K562 (cell line): ENCODE measurements around the gene LSP1. TPM values are rescaled to one million over a fixed set of nuclear protein-coding genes. Genes with fewer than 3 reads are reported as not detected.

Experiments used
- ATAC-seq: fragments of 200-7000 bp; cut with Tn5 transposase; 3 replicates; pipeline ENCODE4 v1.9.1; 2020; ENCODE audit warnings: moderate library complexity
- BruUV-seq: library from RNA; stranded (reverse); fragments of 400-500 nt; replicated peaks from 2 replicates; lab custom pipeline; 2021; lab: Mats Ljungman, UMichigan
- CTCF ChIA-PET: fragments of 300-600 bp; formaldehyde crosslinking; extraction: SDS; loops from one replicate; lab custom pipeline; 2021; ENCODE audit warnings: low intra/inter-chr PET ratio; lab: Yijun Ruan, JAX
- POLR2A ChIA-PET: fragments of 300-600, 350-650 bp; sonication (Branson Sonifier 250); formaldehyde crosslinking; extraction: SDS; loops from one replicate; lab custom pipeline; 2021; ENCODE audit warnings: antibody characterized with exemption, inconsistent platforms; lab: Yijun Ruan, JAX
- DNase-seq, 4 experiments: peaks; one replicate each; pipeline versions ENCODE4 v3.0.0 to v3.0.0-alpha.2; 2011 to 2018; ENCODE audit warnings: low spot score in 3 of 4, mixed read lengths in 3 of 4; ENCODE audit errors: extremely low read depth in 1 of 4
- FAIRE-seq: peaks from 2 replicates; lab custom pipeline; 2011; peaks lifted over from hg19 to GRCh38; lab: Jason Lieb, UNC
- H2AFZ ChIP-seq: 2 replicates; pipeline ENCODE4 v1.6.0; 2011; ENCODE audit warnings: low read depth, low read length, control low read depth, inconsistent platforms
- H3K27ac ChIP-seq: fragments of 200-600 bp; 3 replicates; pipeline ENCODE4 v1.8.0; 2011; ENCODE audit warnings: low read depth, mild to moderate bottlenecking, control low read depth, inconsistent platforms, low read length, moderate library complexity, mixed read lengths; ENCODE audit errors: extremely low read depth
- H3K27me3 ChIP-seq, 2 experiments: fragments of 300-600 bp in 1 of 2; 2 replicates in 1 of 2; 3 replicates in 1 of 2; pipeline versions ENCODE4 v1.6.0 to v1.8.0; 2011; ENCODE audit warnings: inconsistent platforms in 2 of 2, low read length in 2 of 2, mild to moderate bottlenecking in 1 of 2, mixed read lengths in 1 of 2, moderate library complexity in 1 of 2; ENCODE audit not compliant: control insufficient read depth in 2 of 2, insufficient read depth in 2 of 2
- H3K36me3 ChIP-seq: fragments of 300-600 bp; 3 replicates; pipeline ENCODE4 v1.8.0; 2011; ENCODE audit warnings: mild to moderate bottlenecking, low read length, inconsistent platforms; ENCODE audit not compliant: control insufficient read depth, insufficient read depth
- H3K4me1 ChIP-seq, 2 experiments: fragments of 200-600 bp in 1 of 2; replicated peaks in 1 of 2; 2 replicates in 1 of 2; 3 replicates in 1 of 2; pipeline versions ENCODE4 v1.5.1 to v1.8.0; 2011; ENCODE audit warnings: inconsistent platforms in 2 of 2, low read length in 2 of 2, mild to moderate bottlenecking in 1 of 2, mixed read lengths in 1 of 2, moderate library complexity in 1 of 2; ENCODE audit not compliant: control insufficient read depth in 2 of 2, insufficient read depth in 2 of 2
- H3K4me2 ChIP-seq: 2 replicates; pipeline ENCODE4 v1.6.1; 2011; ENCODE audit warnings: low read length, control low read depth, inconsistent platforms, mixed read lengths; ENCODE audit not compliant: insufficient read depth
- H3K4me3 ChIP-seq: fragments of 200-600 bp; sonication (generic), shearing (Covaris generic); 2 replicates; pipeline ENCODE4 v1.5.1; 2016; ENCODE audit warnings: control low read depth, inconsistent platforms
- H3K79me2 ChIP-seq: fragments of 200-600 bp; 3 replicates; pipeline ENCODE4 v1.8.0; 2011; ENCODE audit warnings: low read length, inconsistent platforms; ENCODE audit not compliant: control insufficient read depth, insufficient read depth
- H3K9ac ChIP-seq, 2 experiments: 2 replicates each; pipeline versions ENCODE4 v1.6.0 to v1.6.1; 2011; ENCODE audit warnings: low read depth in 2 of 2, low read length in 2 of 2, control low read depth in 1 of 2, inconsistent platforms in 1 of 2, mild to moderate bottlenecking in 1 of 2, mixed read lengths in 1 of 2; ENCODE audit not compliant: insufficient read depth in 1 of 2
- H3K9me1 ChIP-seq: one replicate; pipeline ENCODE4 v1.6.0; 2011; ENCODE audit warnings: inconsistent platforms, mild to moderate bottlenecking, low read length, moderate library complexity; ENCODE audit not compliant: control insufficient read depth, insufficient read depth
- H3K9me3 ChIP-seq: replicated peaks from 2 replicates; pipeline ENCODE4 v1.5.1; 2011; ENCODE audit warnings: low read depth, low read length, inconsistent platforms; ENCODE audit not compliant: control insufficient read depth, insufficient read depth
- H4K20me1 ChIP-seq: replicated peaks from 2 replicates; pipeline ENCODE4 v1.6.1; 2011; ENCODE audit warnings: low read length, inconsistent platforms, mixed read lengths; ENCODE audit not compliant: control insufficient read depth, insufficient read depth
- ELF4 ChIP-seq: fragments of 450-650 bp; formaldehyde crosslinking; IDR thresholded peaks from 2 replicates; pipeline ENCODE4 v1.4.0; 2022; ENCODE audit warnings: missing genetic modification characterization
- PURB ChIP-seq: sonication (generic); formaldehyde crosslinking; IDR thresholded peaks from 2 replicates; pipeline ENCODE4 v1.9.0; 2021; ENCODE audit warnings: low read depth, mild to moderate bottlenecking, missing genetic modification reagents
- PYGO2 ChIP-seq: fragments of 450-650 bp; IDR thresholded peaks from 2 replicates; pipeline ENCODE4 v1.6.1; 2016; ENCODE audit warnings: mild to moderate bottlenecking, missing genetic modification characterization, moderate library complexity, missing compliant biosample characterization
- ZFP1 ChIP-seq: fragments of 450-650 bp; formaldehyde crosslinking; IDR thresholded peaks from 2 replicates; pipeline ENCODE4 v1.4.0; 2020; ENCODE audit warnings: mild to moderate bottlenecking, mixed read lengths
- WGBS: fragments of 100-300 bp; shearing (Covaris generic); methylation state at CpG from one replicate; pipeline ENCODE4 v1.1.6; 2016; ENCODE audit warnings: low coverage, mixed read lengths; ENCODE audit not compliant: insufficient coverage; ENCODE audit errors: missing lambda C conversion rate; 5-methylcytosine and 5-hydroxymethylcytosine counted together
- in situ Hi-C: fragments of 300-500 bp; cut with MboI; formaldehyde crosslinking; loops from 4 replicates; pipeline ENCODE4 v1.15.0; 2018; ENCODE audit warnings: inconsistent platforms, mixed read lengths
- intact Hi-C: fragments of 100-400 bp; cut with micrococcal nuclease; formaldehyde crosslinking; loops from 2 replicates; pipeline ENCODE4 v1.14.2; 2022
- polyA plus RNA-seq, 8 experiments: library from polyadenylated mRNA; depleted of rRNA in 4 of 8; stranded (reverse) in 5 of 8; unstranded in 3 of 8; fragments of >200 nt; fragmentation: Nextera tagmentation in 2 of 8; fragmentation: Illumina TruSeq in 1 of 8; extraction: Ambion mirVana in 2 of 8; extraction: Trizol in 1 of 8; gene quantifications; 2 replicates each; pipeline versions ENCODE4 v1.2.1 to v1.2.3, GENCODE V29; 2011 to 2014; ENCODE audit warnings: inconsistent platforms in 1 of 8, missing spikeins in 1 of 8
- total RNA-seq, 7 experiments: library from RNA; depleted of rRNA in 6 of 7; stranded (reverse); fragments of >200 nt in 6 of 7; fragmentation: Illumina TruSeq in 2 of 7; extraction: Trizol in 2 of 7; gene quantifications; 2 replicates each; pipeline versions ENCODE4 v1.2.1 to v1.2.3, GENCODE V29; 2011 to 2021; ENCODE audit warnings: low replicate concordance in 1 of 7
- TF ChIP-seq, protein P1 (sequence below): IDR thresholded peaks from 2 replicates; pipeline ENCODE4 v1.6.1; 2011; ENCODE audit not compliant: insufficient read length; ENCODE audit errors: extremely low read depth
- TF ChIP-seq, protein P2 (sequence below): sonication (generic); IDR thresholded peaks from 2 replicates; pipeline ENCODE4 v1.6.1; 2016

The LSP1 gene
- total and polyA plus RNA-seq, 9 of the 15 experiments (the other 6 are each of a cell fraction or from before 2014, with no cell fraction given), result 0.08 to 2.9 (median 0.65) TPM; not detected in 2

DNA sequence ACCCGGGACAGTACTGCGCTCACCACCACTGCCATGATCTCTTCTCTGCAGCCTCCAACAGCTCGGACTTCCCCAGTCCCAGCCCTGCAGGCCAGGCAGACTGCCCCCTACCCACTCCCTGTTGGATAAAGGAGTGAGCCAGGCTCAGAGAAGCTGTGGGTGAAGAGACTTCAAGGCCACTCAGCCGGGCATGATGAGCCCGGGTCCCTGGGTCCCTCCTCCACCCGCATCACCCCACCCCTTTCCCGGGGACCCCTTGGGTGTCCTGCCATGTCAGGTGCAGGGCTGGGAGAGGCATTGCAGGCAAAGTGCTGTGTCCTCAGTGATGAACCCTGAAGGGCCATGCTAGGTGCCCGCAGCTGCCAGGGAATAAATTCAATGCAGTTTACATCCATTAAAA lies 14.5 kb downstream of the LSP1 start:
- 0 out of 2 replicates have a peak, but pooled peaks cover 5% of the 10 kb centered on the region for H4K20me1 ChIP-seq
- no peak for ATAC-seq
- H3K9me3 ChIP-seq, result no peaks in the 10 kb centered on the region
- ChIA-PET CTCF (no interaction called here), POLR2A (no interaction called here)
- H3K36me3 ChIP-seq, result no peaks in the 10 kb centered on the region
- TF ChIP-seq, protein P1, sequence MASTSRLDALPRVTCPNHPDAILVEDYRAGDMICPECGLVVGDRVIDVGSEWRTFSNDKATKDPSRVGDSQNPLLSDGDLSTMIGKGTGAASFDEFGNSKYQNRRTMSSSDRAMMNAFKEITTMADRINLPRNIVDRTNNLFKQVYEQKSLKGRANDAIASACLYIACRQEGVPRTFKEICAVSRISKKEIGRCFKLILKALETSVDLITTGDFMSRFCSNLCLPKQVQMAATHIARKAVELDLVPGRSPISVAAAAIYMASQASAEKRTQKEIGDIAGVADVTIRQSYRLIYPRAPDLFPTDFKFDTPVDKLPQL, result no peak
- no peak for TF ChIP-seq ZFP1 (CRISPR knock-in tag)
- no peak for TF ChIP-seq PURB
- no peak for DNase-seq
- H3K9ac ChIP-seq, result no peak overlapping the region
- H3K9me1 ChIP-seq, result no peaks in the 10 kb centered on the region
- H3K27me3 ChIP-seq, result peaks cover 23 to 80% of the 10 kb centered on the region in 2 experiments; a peak in 4 of 5 replicates
- peaks cover 0 to 37% of the 10 kb centered on the region in 2 experiments; a peak in 2 of 5 replicates for H3K4me1 ChIP-seq
- no TSS peak for BruUV-seq
- FAIRE-seq, result no peak
- no peak overlapping the region for H3K4me3 ChIP-seq
- intact Hi-C loops, result no loop called here
- no peak overlapping the region for H2AFZ ChIP-seq
- in situ Hi-C loops, result no loop called here
- no peak overlapping the region for H3K27ac ChIP-seq
- no peaks in the 10 kb centered on the region for H3K79me2 ChIP-seq
- WGBS, result 0% methylated on average over 7 of the region's 8 CpGs
- H3K4me2 ChIP-seq, result no peak overlapping the region

DNA sequence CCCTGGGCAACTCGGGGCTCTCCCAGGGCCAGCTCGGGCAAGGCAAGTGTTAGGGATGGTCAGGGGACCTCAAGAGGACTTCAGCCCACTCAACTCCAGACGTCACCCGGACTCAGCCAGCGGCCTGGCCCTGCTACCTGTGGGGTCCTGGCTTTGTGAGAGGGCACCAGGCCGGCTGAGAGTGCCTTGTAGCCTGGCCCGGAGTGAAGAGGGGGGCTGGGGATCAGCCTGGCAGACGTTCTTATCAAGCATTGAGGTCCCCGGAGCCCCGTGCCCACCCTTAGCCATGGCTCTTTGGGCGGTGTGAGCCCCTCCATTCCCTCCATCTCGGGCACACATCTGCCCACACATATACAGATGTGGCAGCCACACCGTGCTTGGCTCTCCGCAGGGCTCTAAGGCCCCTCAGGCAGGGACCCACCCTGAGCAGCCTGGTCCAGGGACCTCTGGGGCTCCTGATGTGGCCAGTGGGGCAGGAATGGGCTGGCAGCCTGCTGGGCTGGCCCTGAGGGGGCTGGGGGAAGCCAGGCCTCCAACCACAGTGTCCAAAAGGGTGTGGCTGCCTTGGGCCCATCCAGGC lies 15.3 kb downstream of the LSP1 start:
- CTCF ChIA-PET, result no interaction called here
- Histone ChIP-seq H3K27me3 (peaks cover 23 to 76% of the 10 kb centered on the region in 2 experiments; a peak in 4 of 5 replicates), H3K9ac (no peak overlapping the region), H3K4me2 (no peak overlapping the region), H3K36me3 (no peaks in the 10 kb centered on the region), H3K9me3 (no peaks in the 10 kb centered on the region), H4K20me1 (0 out of 2 replicates have a peak, but pooled peaks cover 5% of the 10 kb centered on the region), H3K4me1 (peaks cover 0 to 35% of the 10 kb centered on the region in 2 experiments; a peak in 2 of 5 replicates), H3K4me3 (no peak overlapping the region), H3K9me1 (no peaks in the 10 kb centered on the region), H3K79me2 (no peaks in the 10 kb centered on the region), H3K27ac (no peak overlapping the region), H2AFZ (no peak overlapping the region)
- DNase-seq (no peak), ATAC-seq (no peak), FAIRE-seq (no peak)
- POLR2A ChIA-PET, result no interaction called here
- in situ Hi-C loops (no loop called here), intact Hi-C loops (no loop called here)
- WGBS, result 2% methylated on average over 11 of the region's 14 CpGs
- BruUV-seq, result no TSS peak
- TF ChIP-seq, protein P2, sequence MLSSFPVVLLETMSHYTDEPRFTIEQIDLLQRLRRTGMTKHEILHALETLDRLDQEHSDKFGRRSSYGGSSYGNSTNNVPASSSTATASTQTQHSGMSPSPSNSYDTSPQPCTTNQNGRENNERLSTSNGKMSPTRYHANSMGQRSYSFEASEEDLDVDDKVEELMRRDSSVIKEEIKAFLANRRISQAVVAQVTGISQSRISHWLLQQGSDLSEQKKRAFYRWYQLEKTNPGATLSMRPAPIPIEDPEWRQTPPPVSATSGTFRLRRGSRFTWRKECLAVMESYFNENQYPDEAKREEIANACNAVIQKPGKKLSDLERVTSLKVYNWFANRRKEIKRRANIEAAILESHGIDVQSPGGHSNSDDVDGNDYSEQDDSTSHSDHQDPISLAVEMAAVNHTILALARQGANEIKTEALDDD, result no peak
- TF ChIP-seq PYGO2 (tag) (no peak), ELF4 (CRISPR knock-in tag) (no peak)
